ENCODE data around the gene ZNF429. TPM values are rescaled to one million over a fixed set of nuclear protein-coding genes. Genes with fewer than 3 reads are reported as not detected.

The ZNF429 gene
- total and polyA plus RNA-seq, 2 donors (not counting 3 experiments of a cell fraction or from before 2014, with no cell fraction given): 2.1 to 2.6 TPM

GRCh38 chr19:21595185-21595584, 89.8 kb downstream of the ZNF429 start:
- FAIRE-seq (no peak), DNase-seq (ENCODE audit: low read depth, low spot score) (no peak)
- no peaks in the 10 kb centered on the region for H3K36me3 ChIP-seq (ENCODE audit: control insufficient read depth in 2 of 2, extremely low read depth in 1 of 2, insufficient read depth in 2 of 2, low read length in 2 of 2)
- H3K9me1 ChIP-seq (replicated peaks; ENCODE audit: control insufficient read depth, extremely low read depth, insufficient read depth, low read length): no peaks in the 10 kb centered on the region
- intact Hi-C loops (cut with micrococcal nuclease): no loop called here
- H3K27me3 ChIP-seq (ENCODE audit: control insufficient read depth in 2 of 2, insufficient read depth in 2 of 2, low read length in 2 of 2): no peaks in the 10 kb centered on the region
- H3K79me2 ChIP-seq (ENCODE audit: control insufficient read depth, insufficient read depth, low read length): no peaks in the 10 kb centered on the region
- H2AFZ ChIP-seq (ENCODE audit: low read depth, low read length): no peak overlapping the region
- dilution Hi-C loops (cut with MboI; ENCODE audit: extremely low pct_ligation_motif_present, low sequenced_read_pairs): no loop called here
- no peak overlapping the region for H3K27ac ChIP-seq (ENCODE audit: insufficient read depth, low read depth, low read length)
- no TSS peak for BruUV-seq (replicated peaks)
- TF ChIP-seq EZH2 (IDR thresholded peaks at IDR 0.05; ENCODE audit: borderline replicate concordance, low read depth, low read length, severe bottlenecking) (no peak), FOS (IDR thresholded peaks at IDR 0.05; ENCODE audit: borderline replicate concordance, insufficient read depth, low read length) (no peak), POLR2A (IDR thresholded peaks at IDR 0.05; ENCODE audit: low read depth, low read length) (no peak)
- H3K9ac ChIP-seq (replicated peaks; ENCODE audit: extremely low read depth, insufficient read depth, low read length): no peak overlapping the region
- CTCF ChIA-PET: no interaction called here
- H3K4me1 ChIP-seq (ENCODE audit: control insufficient read depth, extremely low read depth, insufficient read depth, low read length): no peaks in the 10 kb centered on the region
- H4K20me1 ChIP-seq (replicated peaks; ENCODE audit: control insufficient read depth, extremely low read depth, insufficient read depth, low read length): no peaks in the 10 kb centered on the region
- POLR2A ChIA-PET: no interaction called here
- peaks cover 12% of the 10 kb centered on the region for H3K9me3 ChIP-seq (replicated peaks; ENCODE audit: control insufficient read depth, insufficient read depth, low read length)
- H3K4me2 ChIP-seq (ENCODE audit: insufficient read depth, low read length): no peak overlapping the region
- H3K4me3 ChIP-seq (replicated peaks in 1 of 3; ENCODE audit: insufficient read depth in 1 of 3, low read depth in 1 of 3, low read length in 3 of 3): no peak overlapping the region

- Histone ChIP-seq H3K9me1 (replicated peaks; ENCODE audit: control insufficient read depth, extremely low read depth, insufficient read depth, low read length) (no peaks in the 10 kb centered on the region), H3K27me3 (ENCODE audit: control insufficient read depth in 2 of 2, insufficient read depth in 2 of 2, low read length in 2 of 2) (no peaks in the 10 kb centered on the region), H3K79me2 (ENCODE audit: control insufficient read depth, insufficient read depth, low read length) (no peaks in the 10 kb centered on the region), H3K27ac (ENCODE audit: insufficient read depth, low read depth, low read length) (no peak overlapping the region), H3K4me1 (ENCODE audit: control insufficient read depth, extremely low read depth, insufficient read depth, low read length) (no peaks in the 10 kb centered on the region), H2AFZ (ENCODE audit: low read depth, low read length) (no peak overlapping the region), H4K20me1 (replicated peaks; ENCODE audit: control insufficient read depth, extremely low read depth, insufficient read depth, low read length) (no peaks in the 10 kb centered on the region), H3K4me2 (ENCODE audit: insufficient read depth, low read length) (no peak overlapping the region), H3K36me3 (ENCODE audit: control insufficient read depth in 2 of 2, extremely low read depth in 1 of 2, insufficient read depth in 2 of 2, low read length in 2 of 2) (no peaks in the 10 kb centered on the region), H3K4me3 (replicated peaks in 1 of 3; ENCODE audit: insufficient read depth in 1 of 3, low read depth in 1 of 3, low read length in 3 of 3) (no peak overlapping the region), H3K9ac (replicated peaks; ENCODE audit: extremely low read depth, insufficient read depth, low read length) (no peak overlapping the region), H3K9me3 (replicated peaks; ENCODE audit: control insufficient read depth, insufficient read depth, low read length) (peaks cover 5% of the 10 kb centered on the region)
- intact Hi-C loops (cut with micrococcal nuclease) (no loop called here), dilution Hi-C loops (cut with MboI; ENCODE audit: extremely low pct_ligation_motif_present, low sequenced_read_pairs) (no loop called here)
- no peak for TF ChIP-seq EZH2 (IDR thresholded peaks at IDR 0.05; ENCODE audit: borderline replicate concordance, low read depth, low read length, severe bottlenecking)
- TF ChIP-seq MYC (IDR thresholded peaks at IDR 0.05; ENCODE audit: low read depth, low read length): no peak
- TF ChIP-seq, protein P1, sequence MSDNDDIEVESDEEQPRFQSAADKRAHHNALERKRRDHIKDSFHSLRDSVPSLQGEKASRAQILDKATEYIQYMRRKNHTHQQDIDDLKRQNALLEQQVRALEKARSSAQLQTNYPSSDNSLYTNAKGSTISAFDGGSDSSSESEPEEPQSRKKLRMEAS (IDR thresholded peaks at IDR 0.05; ENCODE audit: insufficient read depth, insufficient read length): no peak
- no peak for TF ChIP-seq POLR2AphosphoS5 (IDR thresholded peaks at IDR 0.05; ENCODE audit: insufficient read depth, low read depth, low read length)
- TF ChIP-seq GATA2 (IDR thresholded peaks at IDR 0.05; ENCODE audit: insufficient read depth, insufficient read length, low read depth, low read length): no peak
- TF ChIP-seq POLR2A (IDR thresholded peaks at IDR 0.05; ENCODE audit: low read depth, low read length): no peak
- no peak for TF ChIP-seq FOS (IDR thresholded peaks at IDR 0.05; ENCODE audit: borderline replicate concordance, insufficient read depth, low read length)
- TF ChIP-seq, protein P2, sequence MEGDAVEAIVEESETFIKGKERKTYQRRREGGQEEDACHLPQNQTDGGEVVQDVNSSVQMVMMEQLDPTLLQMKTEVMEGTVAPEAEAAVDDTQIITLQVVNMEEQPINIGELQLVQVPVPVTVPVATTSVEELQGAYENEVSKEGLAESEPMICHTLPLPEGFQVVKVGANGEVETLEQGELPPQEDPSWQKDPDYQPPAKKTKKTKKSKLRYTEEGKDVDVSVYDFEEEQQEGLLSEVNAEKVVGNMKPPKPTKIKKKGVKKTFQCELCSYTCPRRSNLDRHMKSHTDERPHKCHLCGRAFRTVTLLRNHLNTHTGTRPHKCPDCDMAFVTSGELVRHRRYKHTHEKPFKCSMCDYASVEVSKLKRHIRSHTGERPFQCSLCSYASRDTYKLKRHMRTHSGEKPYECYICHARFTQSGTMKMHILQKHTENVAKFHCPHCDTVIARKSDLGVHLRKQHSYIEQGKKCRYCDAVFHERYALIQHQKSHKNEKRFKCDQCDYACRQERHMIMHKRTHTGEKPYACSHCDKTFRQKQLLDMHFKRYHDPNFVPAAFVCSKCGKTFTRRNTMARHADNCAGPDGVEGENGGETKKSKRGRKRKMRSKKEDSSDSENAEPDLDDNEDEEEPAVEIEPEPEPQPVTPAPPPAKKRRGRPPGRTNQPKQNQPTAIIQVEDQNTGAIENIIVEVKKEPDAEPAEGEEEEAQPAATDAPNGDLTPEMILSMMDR (IDR thresholded peaks at IDR 0.05; ENCODE audit: extremely low read depth in 1 of 2, insufficient read depth in 1 of 2, low read depth in 1 of 2, low read length in 2 of 2): no peak
- TF ChIP-seq JUN (IDR thresholded peaks at IDR 0.05; ENCODE audit: borderline replicate concordance, insufficient read depth, insufficient read length, low read depth): no peak
- no peak for DNase-seq (ENCODE audit: low read depth, low spot score)
- ChIA-PET POLR2A (no interaction called here), CTCF (no interaction called here)
- BruUV-seq (replicated peaks): no TSS peak
- no peak for FAIRE-seq
These were observed 96.8 kb downstream of the ZNF429 start for GRCh38 chr19:21602082-21602658.

All from endothelial cell of umbilical vein (primary cell).